K562 (cell line): Measurements from ENCODE around the gene MBNL1. TPM values are rescaled to one million over a fixed set of nuclear protein-coding genes. Genes with fewer than 3 reads are reported as not detected.

Experiments used
- ATAC-seq: fragments of 200-7000 bp; cut with Tn5 transposase; 3 replicates; pipeline ENCODE4 v1.9.1; 2020; ENCODE audit warnings: moderate library complexity
- BruUV-seq: library from RNA; stranded (reverse); fragments of 400-500 nt; replicated peaks from 2 replicates; lab custom pipeline; 2021; lab: Mats Ljungman, UMichigan
- CTCF ChIA-PET: fragments of 300-600 bp; formaldehyde crosslinking; extraction: SDS; loops from one replicate; lab custom pipeline; 2021; ENCODE audit warnings: low intra/inter-chr PET ratio; lab: Yijun Ruan, JAX
- POLR2A ChIA-PET: fragments of 300-600, 350-650 bp; sonication (Branson Sonifier 250); formaldehyde crosslinking; extraction: SDS; loops from one replicate; lab custom pipeline; 2021; ENCODE audit warnings: antibody characterized with exemption, inconsistent platforms; lab: Yijun Ruan, JAX
- DNase-seq, 4 experiments: peaks; one replicate each; pipeline versions ENCODE4 v3.0.0 to v3.0.0-alpha.2; 2011 to 2018; ENCODE audit warnings: low spot score in 3 of 4, mixed read lengths in 3 of 4; ENCODE audit errors: extremely low read depth in 1 of 4
- FAIRE-seq: peaks from 2 replicates; lab custom pipeline; 2011; peaks lifted over from hg19 to GRCh38; lab: Jason Lieb, UNC
- H2AFZ ChIP-seq: 2 replicates; pipeline ENCODE4 v1.6.0; 2011; ENCODE audit warnings: low read depth, low read length, control low read depth, inconsistent platforms
- H3K27ac ChIP-seq: fragments of 200-600 bp; 3 replicates; pipeline ENCODE4 v1.8.0; 2011; ENCODE audit warnings: low read depth, mild to moderate bottlenecking, control low read depth, inconsistent platforms, low read length, moderate library complexity, mixed read lengths; ENCODE audit errors: extremely low read depth
- H3K27me3 ChIP-seq, 2 experiments: fragments of 300-600 bp in 1 of 2; 2 replicates in 1 of 2; 3 replicates in 1 of 2; pipeline versions ENCODE4 v1.6.0 to v1.8.0; 2011; ENCODE audit warnings: inconsistent platforms in 2 of 2, low read length in 2 of 2, mild to moderate bottlenecking in 1 of 2, mixed read lengths in 1 of 2, moderate library complexity in 1 of 2; ENCODE audit not compliant: control insufficient read depth in 2 of 2, insufficient read depth in 2 of 2
- H3K36me3 ChIP-seq: fragments of 300-600 bp; 3 replicates; pipeline ENCODE4 v1.8.0; 2011; ENCODE audit warnings: mild to moderate bottlenecking, low read length, inconsistent platforms; ENCODE audit not compliant: control insufficient read depth, insufficient read depth
- H3K4me1 ChIP-seq, 2 experiments: fragments of 200-600 bp in 1 of 2; replicated peaks in 1 of 2; 2 replicates in 1 of 2; 3 replicates in 1 of 2; pipeline versions ENCODE4 v1.5.1 to v1.8.0; 2011; ENCODE audit warnings: inconsistent platforms in 2 of 2, low read length in 2 of 2, mild to moderate bottlenecking in 1 of 2, mixed read lengths in 1 of 2, moderate library complexity in 1 of 2; ENCODE audit not compliant: control insufficient read depth in 2 of 2, insufficient read depth in 2 of 2
- H3K4me2 ChIP-seq: 2 replicates; pipeline ENCODE4 v1.6.1; 2011; ENCODE audit warnings: low read length, control low read depth, inconsistent platforms, mixed read lengths; ENCODE audit not compliant: insufficient read depth
- H3K4me3 ChIP-seq: fragments of 200-600 bp; sonication (generic), shearing (Covaris generic); 2 replicates; pipeline ENCODE4 v1.5.1; 2016; ENCODE audit warnings: control low read depth, inconsistent platforms
- H3K79me2 ChIP-seq: fragments of 200-600 bp; 3 replicates; pipeline ENCODE4 v1.8.0; 2011; ENCODE audit warnings: low read length, inconsistent platforms; ENCODE audit not compliant: control insufficient read depth, insufficient read depth
- H3K9ac ChIP-seq, 2 experiments: 2 replicates each; pipeline versions ENCODE4 v1.6.0 to v1.6.1; 2011; ENCODE audit warnings: low read depth in 2 of 2, low read length in 2 of 2, control low read depth in 1 of 2, inconsistent platforms in 1 of 2, mild to moderate bottlenecking in 1 of 2, mixed read lengths in 1 of 2; ENCODE audit not compliant: insufficient read depth in 1 of 2
- H3K9me1 ChIP-seq: one replicate; pipeline ENCODE4 v1.6.0; 2011; ENCODE audit warnings: inconsistent platforms, mild to moderate bottlenecking, low read length, moderate library complexity; ENCODE audit not compliant: control insufficient read depth, insufficient read depth
- H3K9me3 ChIP-seq: replicated peaks from 2 replicates; pipeline ENCODE4 v1.5.1; 2011; ENCODE audit warnings: low read depth, low read length, inconsistent platforms; ENCODE audit not compliant: control insufficient read depth, insufficient read depth
- H4K20me1 ChIP-seq: replicated peaks from 2 replicates; pipeline ENCODE4 v1.6.1; 2011; ENCODE audit warnings: low read length, inconsistent platforms, mixed read lengths; ENCODE audit not compliant: control insufficient read depth, insufficient read depth
- ADNP ChIP-seq: fragments of 200-800 bp; sonication (Bioruptor generic); IDR thresholded peaks from 2 replicates; pipeline ENCODE4 v1.6.1; 2016; ENCODE audit warnings: missing genetic modification characterization, missing compliant biosample characterization
- ATF7 ChIP-seq: fragments of 450-650 bp; IDR thresholded peaks from 2 replicates; pipeline ENCODE4 v1.7.1; 2014; ENCODE audit warnings: mild to moderate bottlenecking, moderate library complexity
- BDP1 ChIP-seq: IDR thresholded peaks from 3 replicates; pipeline ENCODE4 v1.6.1; 2011; ENCODE audit not compliant: insufficient read length, insufficient read depth
- MYBL2 ChIP-seq, 2 experiments: fragments of 450-650 bp in 1 of 2; sonication (generic) in 1 of 2; formaldehyde crosslinking in 1 of 2; IDR thresholded peaks; 2 replicates each; pipeline versions ENCODE4 v1.6.1 to v1.8.1; 2017 to 2022; ENCODE audit warnings: borderline replicate concordance in 1 of 2, inconsistent platforms in 1 of 2, low read depth in 1 of 2, mild to moderate bottlenecking in 1 of 2, missing genetic modification reagents in 1 of 2, moderate library complexity in 1 of 2
- NFATC3 ChIP-seq: fragments of 450-650 bp; IDR thresholded peaks from 2 replicates; pipeline ENCODE4 v1.6.1; 2017; ENCODE audit warnings: mild to moderate bottlenecking
- PHB ChIP-seq: fragments of 250-450 bp; sonication (Bioruptor Pico); IDR thresholded peaks from 2 replicates; pipeline ENCODE4 v1.5.0; 2021
- ZNF668 ChIP-seq: fragments of 250-450 bp; sonication (Bioruptor Pico); IDR thresholded peaks from 2 replicates; pipeline ENCODE4 v1.8.0; 2022; ENCODE audit warnings: mild to moderate bottlenecking, inconsistent platforms
- WGBS: fragments of 100-300 bp; shearing (Covaris generic); methylation state at CpG from one replicate; pipeline ENCODE4 v1.1.6; 2016; ENCODE audit warnings: low coverage, mixed read lengths; ENCODE audit not compliant: insufficient coverage; ENCODE audit errors: missing lambda C conversion rate; 5-methylcytosine and 5-hydroxymethylcytosine counted together
- in situ Hi-C: fragments of 300-500 bp; cut with MboI; formaldehyde crosslinking; loops from 4 replicates; pipeline ENCODE4 v1.15.0; 2018; ENCODE audit warnings: inconsistent platforms, mixed read lengths
- intact Hi-C: fragments of 100-400 bp; cut with micrococcal nuclease; formaldehyde crosslinking; loops from 2 replicates; pipeline ENCODE4 v1.14.2; 2022
- polyA plus RNA-seq, 8 experiments: library from polyadenylated mRNA; depleted of rRNA in 4 of 8; stranded (reverse) in 5 of 8; unstranded in 3 of 8; fragments of >200 nt; fragmentation: Nextera tagmentation in 2 of 8; fragmentation: Illumina TruSeq in 1 of 8; extraction: Ambion mirVana in 2 of 8; extraction: Trizol in 1 of 8; gene quantifications; 2 replicates each; pipeline versions ENCODE4 v1.2.1 to v1.2.3, GENCODE V29; 2011 to 2014; ENCODE audit warnings: inconsistent platforms in 1 of 8, missing spikeins in 1 of 8
- total RNA-seq, 7 experiments: library from RNA; depleted of rRNA in 6 of 7; stranded (reverse); fragments of >200 nt in 6 of 7; fragmentation: Illumina TruSeq in 2 of 7; extraction: Trizol in 2 of 7; gene quantifications; 2 replicates each; pipeline versions ENCODE4 v1.2.1 to v1.2.3, GENCODE V29; 2011 to 2021; ENCODE audit warnings: low replicate concordance in 1 of 7
- TF ChIP-seq, protein P1 (sequence below): sonication (generic); formaldehyde crosslinking; IDR thresholded peaks from 2 replicates; pipeline ENCODE4 v1.5.0; 2020; ENCODE audit warnings: missing genetic modification reagents
- TF ChIP-seq, protein P2 (sequence below), 2 experiments: fragments of 450-650 bp; IDR thresholded peaks; 2 replicates each; pipeline ENCODE4 v1.6.1; 2016

Gene MBNL1
- total and polyA plus RNA-seq, 9 of the 15 experiments (the other 6 are each of a cell fraction or from before 2014, with no cell fraction given): 70.3 to 243 (median 220) TPM

DNA sequence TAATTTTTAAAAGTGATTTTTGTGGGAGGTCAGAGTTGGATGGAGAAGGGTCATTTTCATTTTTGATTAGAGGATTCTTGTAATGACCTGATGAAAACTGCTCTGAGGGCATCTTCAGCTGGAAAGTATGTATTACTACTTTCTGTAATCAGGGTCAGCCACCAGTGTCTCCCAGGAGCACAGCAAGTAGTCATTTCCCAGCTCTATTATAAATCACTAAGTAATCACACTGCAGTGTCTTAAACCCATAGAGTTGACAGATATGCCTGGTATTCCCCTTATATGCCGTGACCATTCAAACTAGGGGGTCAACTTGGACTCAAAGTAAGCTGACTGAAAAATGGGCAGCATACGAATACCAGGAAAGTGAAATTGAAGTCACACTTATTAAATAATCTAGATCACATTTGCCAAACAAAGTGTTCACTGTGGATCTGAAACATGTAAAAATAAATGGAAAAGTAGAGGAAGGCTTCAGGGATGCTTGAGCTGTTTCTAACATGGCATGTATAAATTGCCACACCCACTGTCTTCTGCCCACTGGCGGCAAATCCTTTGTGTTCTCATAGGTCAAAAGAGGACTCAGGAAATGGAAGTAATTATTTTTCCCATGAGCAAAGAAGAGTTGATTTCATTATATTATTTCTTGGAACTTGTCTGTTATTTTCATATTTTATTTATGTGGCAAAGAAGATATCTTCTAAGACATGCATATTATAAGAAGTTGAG is 105.7 kb downstream of the MBNL1 start (continued):
- TF ChIP-seq, protein P1, sequence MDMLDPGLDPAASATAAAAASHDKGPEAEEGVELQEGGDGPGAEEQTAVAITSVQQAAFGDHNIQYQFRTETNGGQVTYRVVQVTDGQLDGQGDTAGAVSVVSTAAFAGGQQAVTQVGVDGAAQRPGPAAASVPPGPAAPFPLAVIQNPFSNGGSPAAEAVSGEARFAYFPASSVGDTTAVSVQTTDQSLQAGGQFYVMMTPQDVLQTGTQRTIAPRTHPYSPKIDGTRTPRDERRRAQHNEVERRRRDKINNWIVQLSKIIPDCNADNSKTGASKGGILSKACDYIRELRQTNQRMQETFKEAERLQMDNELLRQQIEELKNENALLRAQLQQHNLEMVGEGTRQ: no peak
- no peak for TF ChIP-seq BDP1
- no peak for TF ChIP-seq ATF7
- TF ChIP-seq MYBL2 (IDR thresholded peaks at IDR 0.05; ENCODE audit: low read depth): no peak
- no peak for TF ChIP-seq MYBL2 (CRISPR knock-in tag; IDR thresholded peaks at IDR 0.05; ENCODE audit: borderline replicate concordance)
- no peak for TF ChIP-seq PHB

DNA sequence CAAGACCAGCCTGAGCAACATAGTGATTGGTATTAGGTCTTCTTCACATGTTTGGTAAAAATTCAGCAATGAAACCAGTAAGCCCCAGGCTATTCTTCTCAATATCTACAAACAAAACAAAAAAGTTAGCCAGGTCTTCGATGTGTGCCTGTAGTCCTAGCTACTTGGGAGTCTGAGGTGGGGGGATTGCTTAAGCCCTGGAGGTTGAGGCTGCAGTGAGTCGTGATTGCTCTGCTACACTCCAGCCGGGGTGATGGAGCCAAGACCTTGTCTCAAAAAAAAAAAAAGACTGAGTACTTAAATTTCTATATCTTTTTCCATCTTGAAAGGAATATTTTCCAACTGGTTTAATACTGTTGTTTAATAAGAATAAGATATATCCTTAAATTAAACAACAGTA is 106.8 kb downstream of the MBNL1 start:
- Histone ChIP-seq H3K9ac (no peak overlapping the region), H3K4me2 (no peak overlapping the region), H3K4me3 (no peak overlapping the region), H3K4me1 (peaks cover 3 to 5% of the 10 kb centered on the region in 2 experiments), H4K20me1 (peaks cover 11% of the 10 kb centered on the region; the same call in 1 of the 2 replicates), H3K27ac (no peak overlapping the region; the same call in 2 of the 3 replicates), H3K9me1 (peaks cover 4% of the 10 kb centered on the region), H3K36me3 (peaks cover 26% of the 10 kb centered on the region; the same call in 1 of the 3 replicates), H2AFZ (no peak overlapping the region), H3K79me2 (peaks cover 100% of the 10 kb centered on the region), H3K27me3 (no peaks in the 10 kb centered on the region), H3K9me3 (no peaks in the 10 kb centered on the region)
- DNase-seq (peak in 1 of 4 experiments; percentile 24), FAIRE-seq (no peak), ATAC-seq (peak; percentile 46)
- 44% methylated on average over 3 of the region's 3 CpGs for WGBS
- ChIA-PET POLR2A (interaction anchor here (1.3 kb wide), 1 partner anchor 10 kb away, joined by 4 read pairs; no protein-coding TSS in a partner anchor), CTCF (no interaction called here)
- TF ChIP-seq ADNP (peak; percentile 24; the same call in 1 of the 2 replicates), ZNF668 (CRISPR knock-in tag) (no peak), NFATC3 (no peak)
- TF ChIP-seq, protein P2, sequence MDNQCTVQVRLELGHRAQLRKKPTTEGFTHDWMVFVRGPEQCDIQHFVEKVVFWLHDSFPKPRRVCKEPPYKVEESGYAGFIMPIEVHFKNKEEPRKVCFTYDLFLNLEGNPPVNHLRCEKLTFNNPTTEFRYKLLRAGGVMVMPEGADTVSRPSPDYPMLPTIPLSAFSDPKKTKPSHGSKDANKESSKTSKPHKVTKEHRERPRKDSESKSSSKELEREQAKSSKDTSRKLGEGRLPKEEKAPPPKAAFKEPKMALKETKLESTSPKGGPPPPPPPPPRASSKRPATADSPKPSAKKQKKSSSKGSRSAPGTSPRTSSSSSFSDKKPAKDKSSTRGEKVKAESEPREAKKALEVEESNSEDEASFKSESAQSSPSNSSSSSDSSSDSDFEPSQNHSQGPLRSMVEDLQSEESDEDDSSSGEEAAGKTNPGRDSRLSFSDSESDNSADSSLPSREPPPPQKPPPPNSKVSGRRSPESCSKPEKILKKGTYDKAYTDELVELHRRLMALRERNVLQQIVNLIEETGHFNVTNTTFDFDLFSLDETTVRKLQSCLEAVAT (IDR thresholded peaks at IDR 0.05): no peak
- in situ Hi-C loops: no loop called here
- BruUV-seq: no TSS peak
- intact Hi-C loops: no loop called here
